Upper lobe of right lung (tissue), 1 donor: ENCODE data around the gene ARHGEF28. TPM values are rescaled to one million over a fixed set of nuclear protein-coding genes. Genes with fewer than 3 reads are reported as not detected.

Experiments used
- ATAC-seq: fragments of 200-7000 bp; cut with Tn5 transposase; one replicate; pipeline ENCODE4 v1.9.1; 2020; ENCODE audit warnings: mild to moderate bottlenecking, moderate library complexity
- DNase-seq: peaks from one replicate; pipeline ENCODE4 v3.0.0-alpha.2; 2020
- H3K27ac ChIP-seq: fragments of 200-600 bp; one replicate; pipeline ENCODE4 v1.8.0; 2022
- H3K27me3 ChIP-seq: fragments of 200-600 bp; one replicate; pipeline ENCODE4 v1.8.0; 2022; ENCODE audit warnings: mild to moderate bottlenecking
- H3K36me3 ChIP-seq: fragments of 200-600 bp; one replicate; pipeline ENCODE4 v1.8.0; 2022
- H3K4me1 ChIP-seq: fragments of 200-600 bp; one replicate; pipeline ENCODE4 v1.8.0; 2022
- H3K4me3 ChIP-seq: fragments of 200-600 bp; one replicate; pipeline ENCODE4 v1.8.0; 2022; ENCODE audit warnings: mild to moderate bottlenecking
- H3K9me3 ChIP-seq: fragments of 200-600 bp; one replicate; pipeline ENCODE4 v1.8.0; 2022
- intact Hi-C: fragments of 100-400 bp; cut with DNase I; formaldehyde crosslinking; loops from one replicate; pipeline ENCODE4 v1.11.0; 2022
- total RNA-seq: library from RNA; stranded (reverse); fragmentation: NEBNext Ultra II Directional; extraction: Animal tissue kit (Norgen Biotek cat#: 25700); gene quantifications from one replicate; pipeline ENCODE4 v1.2.1, GENCODE V29; 2021
- TF ChIP-seq, protein P1 (sequence below): fragments of 200-600 bp; IDR thresholded peaks from one replicate; pipeline ENCODE4 v1.8.0; 2022; ENCODE audit warnings: antibody characterized with exemption
- donor health status: DM: no; HTN: yes; CAD: no; lungs with severe emphysema.

The ARHGEF28 gene
- total RNA-seq, 1 donor from 2014 or later: 22.3 TPM

GRCh38 chr5:73630765-73631164 is 4.8 kb downstream of the ARHGEF28 start:
- Histone ChIP-seq H3K4me3 (no peak overlapping the region), H3K4me1 (no peaks in the 10 kb centered on the region), H3K9me3 (no peaks in the 10 kb centered on the region), H3K27ac (no peak overlapping the region), H3K36me3 (no peaks in the 10 kb centered on the region), H3K27me3 (no peaks in the 10 kb centered on the region)
- ATAC-seq: no peak
- TF ChIP-seq, protein P1, sequence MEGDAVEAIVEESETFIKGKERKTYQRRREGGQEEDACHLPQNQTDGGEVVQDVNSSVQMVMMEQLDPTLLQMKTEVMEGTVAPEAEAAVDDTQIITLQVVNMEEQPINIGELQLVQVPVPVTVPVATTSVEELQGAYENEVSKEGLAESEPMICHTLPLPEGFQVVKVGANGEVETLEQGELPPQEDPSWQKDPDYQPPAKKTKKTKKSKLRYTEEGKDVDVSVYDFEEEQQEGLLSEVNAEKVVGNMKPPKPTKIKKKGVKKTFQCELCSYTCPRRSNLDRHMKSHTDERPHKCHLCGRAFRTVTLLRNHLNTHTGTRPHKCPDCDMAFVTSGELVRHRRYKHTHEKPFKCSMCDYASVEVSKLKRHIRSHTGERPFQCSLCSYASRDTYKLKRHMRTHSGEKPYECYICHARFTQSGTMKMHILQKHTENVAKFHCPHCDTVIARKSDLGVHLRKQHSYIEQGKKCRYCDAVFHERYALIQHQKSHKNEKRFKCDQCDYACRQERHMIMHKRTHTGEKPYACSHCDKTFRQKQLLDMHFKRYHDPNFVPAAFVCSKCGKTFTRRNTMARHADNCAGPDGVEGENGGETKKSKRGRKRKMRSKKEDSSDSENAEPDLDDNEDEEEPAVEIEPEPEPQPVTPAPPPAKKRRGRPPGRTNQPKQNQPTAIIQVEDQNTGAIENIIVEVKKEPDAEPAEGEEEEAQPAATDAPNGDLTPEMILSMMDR: no peak
- no peak for DNase-seq
- intact Hi-C loops: no loop called here

- TF ChIP-seq, protein P1: no peak
- no peaks in the 10 kb centered on the region for H3K27me3 ChIP-seq
- H3K27ac ChIP-seq: no peak overlapping the region
- no peaks in the 10 kb centered on the region for H3K9me3 ChIP-seq
- ATAC-seq (no peak), DNase-seq (no peak)
- no peaks in the 10 kb centered on the region for H3K36me3 ChIP-seq
- intact Hi-C loops: no loop called here
- no peak overlapping the region for H3K4me3 ChIP-seq
- H3K4me1 ChIP-seq: no peaks in the 10 kb centered on the region
Measured at GRCh38 chr5:73631500-73631899, 5.5 kb downstream of the ARHGEF28 start.

GRCh38 chr5:73633060-73633459 is 7.1 kb downstream of the ARHGEF28 start:
- H3K9me3 ChIP-seq: no peaks in the 10 kb centered on the region
- H3K36me3 ChIP-seq: no peaks in the 10 kb centered on the region
- TF ChIP-seq, protein P1: no peak
- H3K4me1 ChIP-seq: no peaks in the 10 kb centered on the region
- no peaks in the 10 kb centered on the region for H3K27me3 ChIP-seq
- DNase-seq (no peak), ATAC-seq (no peak)
- intact Hi-C loops: no loop called here
- no peak overlapping the region for H3K4me3 ChIP-seq
- H3K27ac ChIP-seq: no peak overlapping the region

GRCh38 chr5:73636408-73636807 is 10.4 kb downstream of the ARHGEF28 start:
- Histone ChIP-seq H3K4me3 (no peak overlapping the region), H3K27me3 (no peaks in the 10 kb centered on the region), H3K4me1 (no peaks in the 10 kb centered on the region), H3K27ac (no peak overlapping the region), H3K9me3 (no peaks in the 10 kb centered on the region), H3K36me3 (no peaks in the 10 kb centered on the region)
- no peak for ATAC-seq
- TF ChIP-seq, protein P1: no peak
- intact Hi-C loops: no loop called here
- DNase-seq: no peak

DNA sequence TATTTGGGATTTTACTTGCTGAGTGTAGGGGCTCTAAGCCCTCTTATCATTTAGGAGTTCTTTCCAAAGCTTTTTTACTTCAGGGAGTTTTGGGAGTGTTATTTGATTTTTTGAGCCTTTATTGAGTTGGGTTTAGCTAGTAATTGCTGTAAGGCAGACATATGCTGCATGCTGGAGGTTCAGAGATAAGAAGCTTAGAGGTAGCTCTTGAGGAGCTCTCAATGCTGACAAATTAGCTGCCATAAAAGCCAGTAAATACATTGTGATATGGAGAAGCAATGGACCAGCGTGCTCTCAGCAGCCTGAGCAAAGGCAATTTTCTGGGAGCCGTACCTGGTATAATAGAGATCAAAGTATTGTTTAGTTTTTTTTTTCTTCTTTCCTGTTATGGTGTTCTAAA is 11.6 kb downstream of the ARHGEF28 start:
- DNase-seq: no peak
- H3K9me3 ChIP-seq: no peaks in the 10 kb centered on the region
- no peaks in the 10 kb centered on the region for H3K4me1 ChIP-seq
- H3K36me3 ChIP-seq: no peaks in the 10 kb centered on the region
- ATAC-seq: no peak
- H3K27me3 ChIP-seq: no peaks in the 10 kb centered on the region
- TF ChIP-seq, protein P1: no peak
- intact Hi-C loops: no loop called here
- H3K4me3 ChIP-seq: no peak overlapping the region
- no peak overlapping the region for H3K27ac ChIP-seq
